ENCODE results near the gene FICD.

The FICD gene

GRCh38 chr12:108502922-108503321 lies 12.2 kb upstream of the FICD start:
- DNase-seq (ENCODE audit: low spot score): no peak

DNA sequence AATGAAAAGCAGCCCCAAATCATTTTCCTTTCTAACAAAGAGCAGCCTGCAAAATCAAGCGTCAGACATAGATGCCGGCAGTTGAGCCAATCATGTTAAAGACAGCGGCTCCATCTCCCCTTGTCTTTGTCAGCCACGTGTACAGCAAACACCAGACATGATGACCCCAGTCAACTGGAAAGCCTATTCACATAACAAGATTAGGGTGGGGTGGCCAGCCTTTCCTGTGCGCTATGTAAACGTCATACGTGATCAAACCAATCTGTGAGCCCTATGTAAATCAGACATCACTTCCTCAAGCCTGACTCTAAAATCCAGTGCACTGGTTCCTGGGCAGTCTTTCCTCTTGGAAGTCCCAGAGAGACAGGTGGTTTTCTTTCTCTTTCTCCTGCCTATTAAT lies 9.9 kb upstream of the FICD start:
- DNase-seq (ENCODE audit: low spot score): no peak

DNA sequence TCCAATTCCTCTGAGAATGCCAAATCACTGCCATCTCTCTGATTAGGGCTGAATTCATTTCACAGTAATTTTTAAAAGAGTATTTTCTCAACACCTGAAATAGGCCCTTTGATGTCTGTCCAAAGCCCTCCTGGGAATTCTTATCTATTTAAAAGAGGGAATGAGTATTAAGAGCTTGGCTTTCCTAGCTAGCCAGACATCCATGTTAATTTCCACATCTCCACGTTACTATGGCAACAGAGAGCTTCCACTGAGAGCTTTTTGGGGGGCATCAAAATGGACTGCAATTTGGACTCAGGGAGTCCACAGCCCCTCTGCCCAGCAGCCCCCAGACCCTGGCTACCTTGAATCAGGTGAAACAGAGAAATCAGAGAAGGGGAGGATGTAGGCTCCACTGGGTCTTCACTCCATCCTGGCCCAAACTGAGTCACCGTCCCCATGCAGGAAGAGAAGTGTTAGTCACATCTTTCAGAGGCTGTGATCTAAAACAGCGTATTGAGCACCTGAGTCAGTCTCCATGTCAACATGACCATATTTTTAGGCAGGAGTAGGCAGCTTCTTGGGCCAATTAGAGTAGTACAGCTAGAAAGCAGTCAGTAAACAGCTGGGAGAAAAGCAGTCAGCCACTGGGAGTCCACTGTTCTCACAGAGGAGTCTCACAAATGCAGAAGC lies 7.0 kb upstream of the FICD start:
- DNase-seq (ENCODE audit: low spot score): peak; percentile 80

GRCh38 chr12:108509806-108510205 lies 5.3 kb upstream of the FICD start:
- DNase-seq (ENCODE audit: low spot score): no peak

GRCh38 chr12:108510836-108511235 lies 4.2 kb upstream of the FICD start:
- no peak for DNase-seq (ENCODE audit: low spot score)

- peak; percentile 74 for DNase-seq (ENCODE audit: low spot score)
Measured at GRCh38 chr12:108511633-108512540, 3.2 kb upstream of the FICD start.

DNA sequence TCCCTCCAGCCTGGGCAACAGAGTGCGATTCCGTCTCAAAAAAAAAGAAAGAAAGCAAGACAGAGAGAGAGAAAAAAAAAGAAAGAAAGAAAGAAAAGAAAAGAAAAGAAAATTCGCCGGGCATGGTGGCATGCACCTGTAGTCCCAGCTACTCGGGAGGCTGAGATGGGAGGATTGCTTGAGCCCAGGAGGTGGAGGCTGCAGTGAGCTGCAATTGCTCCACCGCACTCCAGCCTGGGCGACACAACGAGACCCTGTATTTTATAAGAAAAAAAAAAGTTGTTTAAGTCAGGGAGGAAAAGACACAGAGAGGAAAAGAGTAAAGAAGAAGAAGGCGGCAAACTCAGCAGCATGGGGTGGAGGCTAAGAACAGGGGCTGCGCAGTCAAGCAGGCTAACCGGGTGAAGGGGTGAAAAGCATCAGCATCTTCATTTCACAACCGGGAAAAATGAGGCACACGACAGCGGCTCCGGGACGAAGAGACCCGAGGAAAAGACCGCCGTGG lies 557 bp upstream of the FICD start:
- DNase-seq (ENCODE audit: low spot score): no peak

DNA sequence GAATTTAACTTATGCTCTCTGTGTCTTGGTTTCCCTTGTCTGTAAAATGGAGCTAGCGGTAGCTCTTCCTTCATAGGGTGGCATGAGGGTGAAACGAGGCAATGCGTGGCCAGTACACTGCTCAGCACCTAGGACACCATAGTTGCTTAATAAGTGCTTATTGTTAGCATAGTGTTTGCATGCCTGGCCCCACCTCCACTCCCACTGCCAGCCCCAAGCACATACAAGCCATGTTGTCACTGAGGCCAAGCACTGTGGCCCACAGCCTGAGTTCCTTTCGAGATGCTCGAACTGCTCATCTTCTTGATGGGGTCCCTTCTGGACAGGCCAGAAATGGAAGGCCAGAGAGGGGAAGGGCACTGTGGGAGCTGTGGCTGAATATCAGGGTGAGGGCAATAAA lies 839 bp downstream of the FICD start:
- DNase-seq (ENCODE audit: low spot score): peak; percentile 34

- DNase-seq (ENCODE audit: low spot score): peak; percentile 24
Measured at GRCh38 chr12:108516511-108517275, 1.6 kb downstream of the FICD start.

DNA sequence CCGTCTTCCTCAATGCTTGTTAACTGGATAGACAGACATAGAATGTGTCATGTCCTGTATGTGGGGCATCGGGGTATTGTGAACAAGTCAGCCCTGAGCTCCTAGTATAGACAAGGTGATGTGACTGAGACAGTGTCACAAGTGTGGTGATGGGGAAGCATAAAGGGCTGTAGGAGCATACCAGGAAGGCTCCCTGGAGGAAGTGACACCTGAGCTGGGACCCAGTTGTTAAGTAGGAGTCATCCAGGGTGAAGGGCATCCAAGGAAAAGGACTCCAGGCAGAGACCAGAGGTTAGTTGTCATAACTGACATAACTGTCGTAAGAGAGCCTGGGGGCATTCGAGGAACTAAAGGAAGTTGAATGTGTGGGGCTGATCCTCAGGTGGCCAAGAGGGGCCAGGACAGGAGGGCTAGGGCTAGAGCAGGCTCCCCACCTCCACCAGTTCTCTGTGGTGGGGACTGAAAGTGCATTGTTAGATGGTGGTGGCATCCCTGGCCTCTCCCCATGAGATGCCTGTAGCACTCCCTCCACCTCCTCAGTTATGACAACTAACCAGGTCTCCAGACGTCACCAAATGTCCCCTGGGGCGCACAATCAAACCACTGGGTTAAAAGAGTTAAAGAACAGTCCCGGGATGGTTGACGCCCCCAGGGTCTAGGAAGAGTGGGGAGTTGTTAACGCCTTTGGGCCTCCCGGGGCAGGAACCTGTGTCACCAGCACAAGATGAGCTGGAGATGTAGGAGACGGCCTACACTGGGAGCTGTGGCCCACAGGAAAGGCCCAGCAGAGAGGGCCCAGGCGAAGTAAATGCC lies 2.4 kb downstream of the FICD start:
- DNase-seq (ENCODE audit: low spot score): no peak

GRCh38 chr12:108518101-108518715 lies 3.1 kb downstream of the FICD start:
- DNase-seq (ENCODE audit: low spot score): no peak

DNA sequence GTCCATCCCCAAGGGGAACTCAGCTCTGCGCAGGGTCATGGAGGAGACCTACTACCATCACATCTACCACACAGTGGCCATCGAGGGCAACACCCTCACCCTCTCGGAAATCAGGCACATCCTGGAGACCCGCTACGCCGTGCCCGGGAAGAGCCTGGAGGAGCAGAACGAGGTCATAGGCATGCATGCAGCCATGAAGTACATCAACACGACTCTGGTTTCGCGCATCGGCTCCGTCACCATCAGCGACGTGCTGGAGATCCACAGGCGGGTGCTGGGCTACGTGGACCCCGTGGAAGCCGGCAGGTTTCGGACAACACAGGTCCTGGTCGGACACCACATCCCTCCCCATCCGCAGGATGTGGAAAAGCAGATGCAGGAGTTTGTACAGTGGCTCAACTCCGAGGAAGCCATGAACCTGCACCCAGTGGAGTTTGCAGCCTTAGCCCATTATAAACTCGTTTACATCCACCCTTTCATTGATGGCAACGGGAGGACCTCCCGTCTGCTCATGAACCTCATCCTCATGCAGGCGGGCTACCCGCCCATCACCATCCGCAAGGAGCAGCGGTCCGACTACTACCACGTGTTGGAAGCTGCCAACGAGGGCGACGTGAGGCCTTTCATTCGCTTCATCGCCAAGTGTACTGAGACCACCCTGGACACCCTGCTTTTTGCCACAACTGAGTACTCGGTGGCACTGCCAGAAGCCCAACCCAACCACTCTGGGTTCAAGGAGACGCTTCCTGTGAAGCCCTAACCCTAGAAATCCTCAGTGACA lies 3.8 kb downstream of the FICD start:
- DNase-seq (ENCODE audit: low spot score): no peak

GRCh38 chr12:108519558-108519957 lies 4.5 kb downstream of the FICD start:
- no peak for DNase-seq (ENCODE audit: low spot score)

DNA sequence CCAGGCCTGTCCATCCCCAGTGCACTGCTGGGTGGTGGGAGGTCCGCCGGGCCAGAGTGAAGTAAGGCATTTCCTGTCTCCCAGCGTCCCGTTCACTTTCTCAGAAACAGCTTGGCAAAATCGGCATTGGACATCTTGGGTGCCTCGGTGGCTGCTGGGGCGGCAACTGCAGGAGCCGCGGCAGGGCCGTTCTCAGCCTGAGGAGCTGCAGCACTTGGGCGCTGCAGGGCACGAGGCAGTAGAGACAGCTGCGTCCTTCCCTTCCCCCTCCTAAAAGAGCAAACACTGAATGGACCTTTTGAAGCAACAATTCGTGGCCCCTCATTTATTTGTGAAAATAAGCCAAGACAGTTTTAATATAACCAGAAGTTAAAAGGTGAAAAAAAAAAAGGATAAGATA lies 8.3 kb downstream of the FICD start:
- DNase-seq (ENCODE audit: low spot score): no peak

DNA sequence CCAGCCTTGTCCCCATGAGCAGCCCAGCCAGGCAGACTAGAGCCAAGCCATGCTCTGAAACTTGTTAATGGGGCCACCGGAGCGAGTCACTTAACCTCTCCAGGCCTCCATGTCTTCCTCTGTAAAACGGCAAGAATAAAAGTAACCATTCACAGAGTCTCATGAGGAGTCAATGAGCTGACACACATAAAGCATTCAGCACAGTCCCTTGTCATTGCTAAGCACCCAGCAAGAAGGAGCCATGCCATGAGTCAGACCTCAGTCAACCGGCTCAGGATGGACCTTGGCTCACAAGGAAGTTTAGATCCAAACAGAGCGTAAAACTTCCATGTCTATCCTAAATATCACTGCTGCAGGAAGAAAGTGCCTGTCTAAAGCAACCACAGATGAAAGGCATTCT lies 10.6 kb downstream of the FICD start:
- DNase-seq (ENCODE audit: low spot score): peak; percentile 76

GRCh38 chr12:108526482-108527165 lies 11.5 kb downstream of the FICD start:
- DNase-seq (ENCODE audit: low spot score): no peak

DNA sequence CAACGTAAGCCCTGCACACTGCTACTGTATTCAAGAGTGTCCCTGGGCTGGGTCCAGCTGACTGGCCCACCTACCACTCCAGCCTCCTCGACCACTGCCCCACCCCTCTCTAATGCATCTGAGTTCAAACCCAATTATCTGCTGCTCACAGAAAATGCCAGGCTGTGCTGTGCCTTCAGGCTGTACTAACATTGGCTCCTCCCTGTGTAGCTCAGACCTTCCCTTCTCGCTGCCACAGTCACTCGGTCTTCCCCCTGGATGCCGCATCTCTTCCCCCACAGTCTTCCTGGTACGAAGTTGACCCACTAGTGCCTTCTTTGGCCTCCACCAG lies 12.1 kb downstream of the FICD start:
- no peak for DNase-seq (ENCODE audit: low spot score)

- DNase-seq (ENCODE audit: low spot score): no peak
Measured at GRCh38 chr12:108530161-108530560, 15.1 kb downstream of the FICD start.

DNA sequence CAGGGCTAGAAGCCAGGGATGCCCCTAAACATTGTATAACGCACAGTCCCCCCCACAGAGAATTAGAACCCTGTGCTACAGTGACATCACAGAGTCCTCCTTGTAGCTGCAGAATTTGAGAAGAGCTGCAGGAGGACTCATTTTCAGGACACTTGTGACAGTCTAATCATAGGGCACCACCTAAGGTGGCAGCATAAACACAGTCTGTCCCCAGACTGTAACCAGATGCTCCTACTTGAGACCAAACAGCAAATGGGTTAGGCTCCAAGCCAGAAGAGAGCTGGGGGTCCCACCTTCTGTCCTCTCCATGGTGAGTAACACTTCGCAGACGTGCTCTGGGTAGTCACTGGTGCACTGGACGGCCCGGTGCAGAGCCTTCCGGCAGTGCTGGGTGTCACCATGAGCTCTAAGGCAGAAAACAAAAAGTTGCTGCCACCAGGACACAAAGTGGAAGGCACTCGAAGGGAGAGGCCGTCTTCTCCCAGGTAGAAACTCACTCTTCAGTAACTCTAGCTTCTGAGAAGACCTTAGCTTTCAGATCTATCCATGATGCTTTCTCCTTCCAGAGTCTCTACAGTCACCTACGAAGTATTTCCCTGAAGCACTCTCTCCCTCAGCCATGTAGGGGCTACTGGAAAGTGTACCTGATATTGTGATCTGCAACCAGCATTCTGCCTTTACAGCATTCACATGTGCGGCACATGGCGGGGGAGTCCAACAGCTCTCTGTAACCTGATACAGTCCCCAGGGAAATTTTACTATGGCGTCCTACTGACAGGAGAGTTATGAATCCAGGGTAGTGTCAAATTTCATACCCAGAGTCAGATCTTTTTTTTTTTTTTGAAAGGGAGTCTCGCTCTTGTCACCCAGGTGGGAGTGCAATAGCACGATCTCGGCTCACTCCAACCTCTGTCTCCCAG lies 17.1 kb downstream of the FICD start:
- DNase-seq (ENCODE audit: low spot score): no peak
